Cerebellar cortex (tissue), 1 donor: ENCODE measurements around the gene GNG12.

Experiments
- DNase-seq: peaks from one replicate; pipeline ENCODE4 v3.0.0-alpha.2; 2015; ENCODE audit warnings: low spot score

The GNG12 gene

GRCh38 chr1:67705735-67706453, 127.4 kb downstream of the GNG12 start:
- DNase-seq = no peak

DNA sequence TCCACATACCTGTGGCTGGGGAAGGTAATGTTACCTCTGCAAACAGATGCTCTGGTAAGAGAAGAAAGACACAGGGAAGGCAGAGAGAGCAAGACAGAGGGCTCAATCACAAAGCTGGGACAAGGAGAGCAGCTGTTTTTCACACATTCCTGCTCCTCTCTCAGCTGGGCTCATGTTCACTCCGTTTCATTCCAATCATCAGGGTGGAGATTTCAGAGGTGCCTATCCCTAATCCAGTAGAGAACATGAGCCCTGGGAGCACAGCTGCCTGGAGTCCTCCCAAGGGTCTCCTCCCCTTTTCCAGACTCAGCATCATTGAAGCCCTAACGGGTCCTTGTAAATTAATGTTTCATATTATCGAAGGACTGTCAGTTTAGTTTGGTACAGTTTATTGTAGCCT, 128.9 kb downstream of the GNG12 start:
- DNase-seq = no peak

- DNase-seq = no peak
These were observed 131.4 kb downstream of the GNG12 start for GRCh38 chr1:67701876-67702275.

GRCh38 chr1:67700692-67701410, 132.4 kb downstream of the GNG12 start:
- no peak for DNase-seq

GRCh38 chr1:67700220-67700619, 133.0 kb downstream of the GNG12 start:
- DNase-seq = no peak

DNA sequence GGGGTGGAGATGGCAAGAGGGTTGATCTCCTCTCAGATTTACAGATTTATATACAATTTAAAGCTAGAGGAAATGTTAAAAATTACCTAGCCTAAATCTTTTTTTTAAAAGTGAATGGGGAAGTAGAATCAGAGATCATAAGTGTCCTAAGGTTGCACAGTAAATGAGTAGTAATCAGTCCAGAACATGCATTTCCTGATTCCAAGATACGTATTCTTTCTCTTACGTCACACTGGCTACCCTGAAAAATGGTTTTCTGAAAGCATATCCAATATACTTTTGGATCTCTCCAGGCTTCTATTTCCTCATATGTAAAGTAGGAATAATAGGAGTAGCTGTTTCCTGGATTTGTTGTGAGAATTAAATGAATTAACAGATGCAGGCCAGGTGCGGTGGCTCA, 136.6 kb downstream of the GNG12 start:
- DNase-seq = no peak

DNA sequence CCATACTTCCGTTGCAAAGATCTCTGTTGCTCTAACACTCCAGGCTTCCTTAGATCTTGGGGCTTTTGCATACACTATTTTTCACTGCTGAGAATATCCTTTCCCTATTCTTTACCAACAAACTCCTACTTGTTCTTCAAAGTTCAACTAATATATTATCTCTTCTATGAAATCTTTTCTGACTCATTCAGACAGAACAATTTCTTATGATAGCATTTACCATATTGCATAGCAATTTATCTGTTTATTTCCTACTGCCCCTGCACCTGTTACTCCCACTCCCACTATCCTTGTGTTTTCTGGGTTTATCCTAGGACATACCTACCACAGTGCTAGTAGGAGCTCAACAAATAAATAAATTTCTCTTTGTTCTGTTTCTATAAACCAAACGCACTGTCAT, 137.3 kb downstream of the GNG12 start:
- DNase-seq = no peak

GRCh38 chr1:67691712-67692111, 141.6 kb downstream of the GNG12 start:
- no peak for DNase-seq

GRCh38 chr1:67690411-67690810, 142.9 kb downstream of the GNG12 start:
- no peak for DNase-seq

DNA sequence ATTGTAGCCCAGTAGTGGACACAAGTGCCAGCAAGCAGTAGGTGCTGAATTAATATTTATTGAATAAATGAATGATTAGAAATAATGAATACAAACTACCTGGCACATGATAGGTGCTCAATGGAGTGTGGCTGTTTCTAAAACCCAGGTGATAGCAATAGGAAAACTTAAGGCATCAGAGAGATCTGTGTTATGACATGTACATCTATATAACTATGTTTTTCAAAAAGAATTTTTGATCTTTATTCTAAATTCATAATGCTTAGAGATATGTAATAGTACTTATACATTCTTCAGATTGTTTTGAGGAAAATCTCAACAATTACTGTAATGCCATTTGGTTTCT, 143.3 kb downstream of the GNG12 start:
- no peak for DNase-seq

GRCh38 chr1:67689267-67690017, 143.8 kb downstream of the GNG12 start:
- no peak for DNase-seq

- no peak for DNase-seq
These were observed 144.6 kb downstream of the GNG12 start for GRCh38 chr1:67688526-67689219.

- no peak for DNase-seq
These were observed 145.6 kb downstream of the GNG12 start for GRCh38 chr1:67687649-67688048.

GRCh38 chr1:67687198-67687545, 146.1 kb downstream of the GNG12 start:
- no peak for DNase-seq

DNA sequence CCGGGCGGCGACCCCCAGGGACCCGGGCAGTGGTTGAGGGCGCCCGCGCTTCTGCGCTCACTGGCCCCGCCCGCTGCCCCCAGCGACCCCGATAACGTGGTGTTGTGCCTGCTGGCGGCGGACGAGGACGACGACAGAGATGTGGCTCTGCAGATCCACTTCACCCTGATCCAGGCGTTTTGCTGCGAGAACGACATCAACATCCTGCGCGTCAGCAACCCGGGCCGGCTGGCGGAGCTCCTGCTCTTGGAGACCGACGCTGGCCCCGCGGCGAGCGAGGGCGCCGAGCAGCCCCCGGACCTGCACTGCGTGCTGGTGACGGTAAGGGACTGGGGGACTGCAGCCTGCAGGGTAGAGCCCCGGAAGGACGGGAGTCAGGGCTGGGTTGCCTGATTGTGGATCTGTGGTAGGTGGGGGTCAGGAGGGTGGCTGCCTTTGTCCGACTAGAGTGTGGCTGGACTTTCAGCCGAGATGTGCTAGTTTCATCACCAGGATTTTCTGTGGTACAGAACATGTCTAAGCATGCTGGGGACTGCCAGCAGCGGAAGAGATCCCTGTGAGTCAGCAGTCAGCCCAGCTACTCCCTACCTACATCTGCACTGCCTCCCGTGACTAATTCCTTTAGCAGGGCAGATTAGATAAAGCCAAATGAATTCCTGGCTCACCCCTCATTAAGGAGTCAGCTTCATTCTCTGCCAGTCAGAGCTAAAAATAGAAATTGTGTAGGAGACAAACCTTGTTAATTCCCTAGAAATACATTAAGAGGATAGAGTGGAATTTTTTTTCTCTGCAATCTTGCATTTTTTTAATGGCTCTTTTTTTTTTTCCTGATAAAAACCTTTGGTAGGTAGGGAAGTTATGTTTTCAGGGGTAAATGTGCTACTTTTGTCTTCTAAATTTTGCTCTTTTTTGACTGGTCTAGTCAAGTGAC, 146.7 kb downstream of the GNG12 start:
- peak; percentile 42 for DNase-seq

DNA sequence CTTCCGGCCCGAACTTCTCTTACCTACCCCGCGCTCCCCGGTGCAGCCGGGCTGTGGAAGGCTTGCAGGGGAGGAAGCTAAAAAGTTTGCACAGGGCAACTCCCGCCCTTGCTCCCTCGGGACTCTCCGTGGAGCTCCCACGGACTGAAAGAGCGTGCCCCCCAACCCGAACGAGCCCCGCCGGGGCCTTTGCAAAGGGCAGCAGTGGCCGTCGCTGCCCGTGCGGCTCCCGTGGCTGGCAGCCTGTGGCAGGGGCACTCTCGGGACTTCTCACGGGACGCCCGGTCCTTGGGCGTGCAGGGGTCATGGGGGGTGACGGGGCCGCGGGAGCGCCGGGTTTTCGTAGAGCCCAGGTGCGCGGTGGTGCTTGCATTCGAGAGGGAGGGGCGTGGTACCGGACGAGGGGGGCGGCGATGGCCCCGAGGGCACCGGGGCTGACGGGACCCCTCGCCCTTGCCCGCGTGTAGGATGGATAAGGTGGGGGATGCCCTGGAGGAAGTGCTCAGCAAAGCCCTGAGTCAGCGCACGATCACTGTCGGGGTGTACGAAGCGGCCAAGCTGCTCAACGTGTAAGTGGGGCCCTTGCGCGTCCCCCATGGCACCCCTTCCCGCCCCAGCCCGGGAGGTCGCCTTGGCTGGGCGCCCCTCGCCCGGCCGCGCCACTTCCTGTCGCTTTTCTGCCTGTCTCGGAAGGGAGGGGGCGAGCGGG, 147.6 kb downstream of the GNG12 start:
- no peak for DNase-seq

GRCh38 chr1:67685067-67685557, 148.2 kb downstream of the GNG12 start, which contains the start of gene GADD45A:
GADD45A (plus strand) TSS chr1:67685201; CDS start chr1:67685495, 294 bp downstream.
- peak; percentile 98 for DNase-seq

DNA sequence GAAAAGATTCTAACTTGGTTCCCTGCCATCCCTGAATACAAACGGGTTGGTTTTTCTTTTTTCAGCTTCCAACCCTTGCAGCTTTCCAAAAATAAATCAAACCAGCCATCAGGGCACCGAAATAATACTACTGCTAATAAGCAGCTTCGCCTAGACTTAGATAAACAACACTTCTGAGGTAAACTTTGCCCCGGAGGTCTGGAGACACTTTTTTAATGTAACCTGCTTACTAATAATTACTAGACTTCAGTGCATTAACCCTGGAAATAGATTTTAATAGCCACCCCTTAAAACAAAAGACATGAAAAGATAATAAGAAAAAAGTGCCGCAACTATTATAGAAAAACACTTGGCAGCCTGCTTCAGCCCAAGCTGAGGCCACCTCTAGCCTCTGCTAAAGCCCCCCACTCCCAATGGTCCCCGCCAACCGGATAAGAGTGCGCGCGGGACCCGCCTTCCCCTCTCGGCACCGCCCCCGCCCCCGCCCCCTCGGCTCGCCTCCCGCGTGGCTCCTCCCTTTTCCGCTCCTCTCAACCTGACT, 148.7 kb downstream of the GNG12 start:
- no peak for DNase-seq

DNA sequence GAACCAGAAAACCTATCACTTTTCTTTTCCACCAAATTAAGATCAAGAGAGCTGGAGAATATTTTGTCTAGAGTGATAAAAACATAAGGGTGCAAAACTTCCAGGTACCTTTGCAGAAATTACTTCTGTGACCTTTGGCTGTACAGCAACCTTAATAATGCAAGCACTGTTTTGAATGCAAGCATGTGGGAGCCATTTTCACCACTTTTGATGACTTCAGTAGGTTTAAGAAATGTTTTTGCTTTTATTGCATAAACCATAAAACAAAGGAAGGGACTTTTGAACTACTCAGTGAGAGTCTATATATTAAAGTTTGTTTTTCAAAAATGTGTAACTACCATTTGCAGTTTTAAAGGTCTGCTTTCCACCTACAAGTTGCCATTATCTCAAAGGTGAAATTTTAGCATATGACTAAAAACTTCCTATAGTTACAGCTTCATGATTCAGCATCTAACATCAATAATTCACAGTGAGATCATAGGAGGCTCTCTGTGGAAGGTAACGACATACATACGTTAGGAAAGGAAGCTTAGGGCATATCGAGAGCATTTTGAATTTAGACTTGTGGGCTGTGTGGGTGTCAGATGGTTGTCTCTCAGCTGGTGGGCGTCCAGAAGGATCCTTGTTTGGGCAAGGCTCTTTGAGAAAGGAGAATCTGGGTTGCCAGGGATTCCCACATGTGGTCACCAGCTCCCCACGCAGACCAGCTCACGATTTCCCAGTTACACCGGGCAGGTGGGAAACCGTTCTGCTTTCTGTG, 149.3 kb downstream of the GNG12 start:
- DNase-seq = peak; percentile 20
